ENCODE data around the gene APBA1. TPM values are rescaled to one million over a fixed set of nuclear protein-coding genes. Genes with fewer than 3 reads are reported as not detected.

The APBA1 gene
- polyA plus RNA-seq, 1 of the 3 experiments (the other 2 are of a cell fraction) = 3.1 TPM

GRCh38 chr9:69474821-69475220 lies 197.3 kb downstream of the APBA1 start:
- no peaks in the 10 kb centered on the region for H4K20me1 ChIP-seq (ENCODE audit: insufficient read depth)
- H3K4me1 ChIP-seq (ENCODE audit: control insufficient read depth in 1 of 2, insufficient read depth in 2 of 2, low read depth in 1 of 2, low read length in 1 of 2) = peaks cover 0 to 5% of the 10 kb centered on the region in 2 experiments; a peak in 2 of 4 replicates
- no peak for DNase-seq
- no peak overlapping the region for H3K9ac ChIP-seq
- TF ChIP-seq POLR2AphosphoS5 (IDR thresholded peaks at IDR 0.05; ENCODE audit: low read depth, low read length) = no peak
- TF ChIP-seq TAF1 (IDR thresholded peaks at IDR 0.05; ENCODE audit: borderline replicate concordance, low read depth, low read length) = no peak
- no peak for TF ChIP-seq PBX3 (IDR thresholded peaks at IDR 0.05)
- TF ChIP-seq GABPA (IDR thresholded peaks at IDR 0.05; ENCODE audit: low read depth) = no peak
- TF ChIP-seq JUND (IDR thresholded peaks at IDR 0.05) = no peak
- TF ChIP-seq CTCF (IDR thresholded peaks at IDR 0.05) = no peak
- no peak for TF ChIP-seq USF1 (IDR thresholded peaks at IDR 0.05; ENCODE audit: borderline replicate concordance, low read depth)
- TF ChIP-seq CHD2 (IDR thresholded peaks at IDR 0.05; ENCODE audit: low read length, partially characterized antibody) = no peak
- H3K36me3 ChIP-seq (replicated peaks in 1 of 2; ENCODE audit: control insufficient read depth in 1 of 2, insufficient read depth in 2 of 2, low read length in 1 of 2) = no peaks in the 10 kb centered on the region
- POLR2A ChIA-PET = no interaction called here
- H3K27ac ChIP-seq (ENCODE audit: low read depth in 2 of 2, low read length in 1 of 2) = no peak overlapping the region
- no peaks in the 10 kb centered on the region for H3K9me3 ChIP-seq
- no peak overlapping the region for H3K4me3 ChIP-seq (ENCODE audit: low read depth in 2 of 2, low read length in 1 of 2)
- H3K27me3 ChIP-seq (ENCODE audit: insufficient read depth) = no peaks in the 10 kb centered on the region
- H3K79me2 ChIP-seq (ENCODE audit: insufficient read depth) = no peaks in the 10 kb centered on the region
- CTCF ChIA-PET = interaction anchor here (1.5 kb wide), 1 partner anchor 52 kb away, joined by 5 read pairs; no protein-coding TSS in a partner anchor
- no peak overlapping the region for H3K4me2 ChIP-seq
- H2AFZ ChIP-seq (ENCODE audit: low read depth) = no peak overlapping the region
- no peaks in the 10 kb centered on the region for H3K9me2 ChIP-seq
- 76% methylated on average over 3 of the region's 4 CpGs for WGBS (ENCODE audit: low lambda C conversion rate)
- H3F3A ChIP-seq (replicated peaks; ENCODE audit: insufficient read depth) = no peaks in the 10 kb centered on the region

- Histone ChIP-seq H3K4me2 (no peak overlapping the region), H3K27me3 (ENCODE audit: insufficient read depth) (no peaks in the 10 kb centered on the region), H3K9ac (no peak overlapping the region), H3K4me3 (ENCODE audit: low read depth in 2 of 2, low read length in 1 of 2) (no peak overlapping the region), H4K20me1 (ENCODE audit: insufficient read depth) (no peaks in the 10 kb centered on the region), H3K36me3 (replicated peaks in 1 of 2; ENCODE audit: control insufficient read depth in 1 of 2, insufficient read depth in 2 of 2, low read length in 1 of 2) (no peaks in the 10 kb centered on the region), H3F3A (replicated peaks; ENCODE audit: insufficient read depth) (no peaks in the 10 kb centered on the region), H3K79me2 (ENCODE audit: insufficient read depth) (no peaks in the 10 kb centered on the region), H3K9me3 (no peaks in the 10 kb centered on the region), H2AFZ (ENCODE audit: low read depth) (no peak overlapping the region), H3K9me2 (no peaks in the 10 kb centered on the region), H3K27ac (ENCODE audit: low read depth in 2 of 2, low read length in 1 of 2) (peak overlapping the region in 1 of 2 experiments; percentile 55; a peak in 1 of 4 replicates), H3K4me1 (ENCODE audit: control insufficient read depth in 1 of 2, insufficient read depth in 2 of 2, low read depth in 1 of 2, low read length in 1 of 2) (peaks cover 0 to 5% of the 10 kb centered on the region in 2 experiments; a peak in 2 of 4 replicates)
- ChIA-PET POLR2A (no interaction called here), CTCF (interaction anchor here (0.6 kb wide), 1 partner anchor 263 kb away, joined by 3 read pairs; no protein-coding TSS in a partner anchor)
- 61% methylated on average over 2 of the region's 2 CpGs for WGBS (ENCODE audit: low lambda C conversion rate)
- peak; percentile 46 for DNase-seq
- no peak for TF ChIP-seq RAD21 (IDR thresholded peaks at IDR 0.05; ENCODE audit: low read length)
- no peak for TF ChIP-seq EZH2phosphoT487 (IDR thresholded peaks at IDR 0.05; ENCODE audit: borderline replicate concordance, low read depth)
- no peak for TF ChIP-seq REST (IDR thresholded peaks at IDR 0.05; ENCODE audit: low read depth, low read length)
- TF ChIP-seq GABPA (IDR thresholded peaks at IDR 0.05; ENCODE audit: low read depth) = no peak
- TF ChIP-seq YY1 (IDR thresholded peaks at IDR 0.05; ENCODE audit: low read depth) = no peak
- TF ChIP-seq TCF12 (IDR thresholded peaks at IDR 0.05) = no peak
- TF ChIP-seq USF2 (IDR thresholded peaks at IDR 0.05; ENCODE audit: borderline replicate concordance, low read depth, low read length) = no peak
- no peak for TF ChIP-seq PBX3 (IDR thresholded peaks at IDR 0.05)
- no peak for TF ChIP-seq NRF1 (IDR thresholded peaks at IDR 0.05; ENCODE audit: low read depth, low read length)
- no peak for TF ChIP-seq RCOR1 (IDR thresholded peaks at IDR 0.05; ENCODE audit: low read length)
- no peak for TF ChIP-seq GATA2 (CRISPR knock-in tag; IDR thresholded peaks at IDR 0.05)
- TF ChIP-seq MXI1 (IDR thresholded peaks at IDR 0.05; ENCODE audit: low read depth, low read length) = no peak
- TF ChIP-seq POLR2AphosphoS5 (IDR thresholded peaks at IDR 0.05; ENCODE audit: low read depth, low read length) = no peak
These were observed 200.0 kb downstream of the APBA1 start for GRCh38 chr9:69472101-69472620.
